ENCODE measurements around the gene SCAP. TPM values are rescaled to one million over a fixed set of nuclear protein-coding genes. Genes with fewer than 3 reads are reported as not detected.

SCAP gene
- total and polyA plus RNA-seq, 9 donors: 52.4 to 192 (median 80.9) TPM

- TF ChIP-seq EP300 (IDR thresholded peaks at IDR 0.05): no peak
- no peak for TF ChIP-seq POLR2A (IDR thresholded peaks at IDR 0.05)
- TF ChIP-seq, protein P1, sequence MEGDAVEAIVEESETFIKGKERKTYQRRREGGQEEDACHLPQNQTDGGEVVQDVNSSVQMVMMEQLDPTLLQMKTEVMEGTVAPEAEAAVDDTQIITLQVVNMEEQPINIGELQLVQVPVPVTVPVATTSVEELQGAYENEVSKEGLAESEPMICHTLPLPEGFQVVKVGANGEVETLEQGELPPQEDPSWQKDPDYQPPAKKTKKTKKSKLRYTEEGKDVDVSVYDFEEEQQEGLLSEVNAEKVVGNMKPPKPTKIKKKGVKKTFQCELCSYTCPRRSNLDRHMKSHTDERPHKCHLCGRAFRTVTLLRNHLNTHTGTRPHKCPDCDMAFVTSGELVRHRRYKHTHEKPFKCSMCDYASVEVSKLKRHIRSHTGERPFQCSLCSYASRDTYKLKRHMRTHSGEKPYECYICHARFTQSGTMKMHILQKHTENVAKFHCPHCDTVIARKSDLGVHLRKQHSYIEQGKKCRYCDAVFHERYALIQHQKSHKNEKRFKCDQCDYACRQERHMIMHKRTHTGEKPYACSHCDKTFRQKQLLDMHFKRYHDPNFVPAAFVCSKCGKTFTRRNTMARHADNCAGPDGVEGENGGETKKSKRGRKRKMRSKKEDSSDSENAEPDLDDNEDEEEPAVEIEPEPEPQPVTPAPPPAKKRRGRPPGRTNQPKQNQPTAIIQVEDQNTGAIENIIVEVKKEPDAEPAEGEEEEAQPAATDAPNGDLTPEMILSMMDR (IDR thresholded peaks at IDR 0.05): no peak
- Histone ChIP-seq H3K4me3 (no peak overlapping the region), H3K9me3 (no peaks in the 10 kb centered on the region), H3K36me3 (no peaks in the 10 kb centered on the region), H3K27ac (no peak overlapping the region), H3K4me1 (ENCODE audit: insufficient read depth) (no peaks in the 10 kb centered on the region), H3K27me3 (no peaks in the 10 kb centered on the region)
- intact Hi-C loops (cut with DNase I): no loop called here
- no peak for DNase-seq
- WGBS, 3 donors: 71 to 79% (median 74%) methylated on average over 16 of the region's 16 CpGs
Observed at GRCh38 chr3:47414666-47415587, 60.8 kb downstream of the SCAP start.

- intact Hi-C loops (cut with DNase I): no loop called here
- no peaks in the 10 kb centered on the region for H3K4me1 ChIP-seq (ENCODE audit: insufficient read depth)
- no peak overlapping the region for H3K4me3 ChIP-seq
- WGBS, 3 donors: 74 to 90% (median 86%) methylated on average over 3 of the region's 3 CpGs
- DNase-seq: no peak
- TF ChIP-seq EP300 (IDR thresholded peaks at IDR 0.05) (no peak), POLR2A (IDR thresholded peaks at IDR 0.05) (no peak)
- TF ChIP-seq, protein P1 (IDR thresholded peaks at IDR 0.05): no peak
- no peaks in the 10 kb centered on the region for H3K9me3 ChIP-seq
- no peak overlapping the region for H3K27ac ChIP-seq
- no peaks in the 10 kb centered on the region for H3K27me3 ChIP-seq
- H3K36me3 ChIP-seq: no peaks in the 10 kb centered on the region
Observed at GRCh38 chr3:47414161-47414564, 61.6 kb downstream of the SCAP start.

GRCh38 chr3:47413751-47414150 lies 62.0 kb downstream of the SCAP start:
- intact Hi-C loops (cut with DNase I): no loop called here
- 86 to 91% (median 87%) methylated on average over 7 of the region's 7 CpGs for WGBS, 3 donors

DNA sequence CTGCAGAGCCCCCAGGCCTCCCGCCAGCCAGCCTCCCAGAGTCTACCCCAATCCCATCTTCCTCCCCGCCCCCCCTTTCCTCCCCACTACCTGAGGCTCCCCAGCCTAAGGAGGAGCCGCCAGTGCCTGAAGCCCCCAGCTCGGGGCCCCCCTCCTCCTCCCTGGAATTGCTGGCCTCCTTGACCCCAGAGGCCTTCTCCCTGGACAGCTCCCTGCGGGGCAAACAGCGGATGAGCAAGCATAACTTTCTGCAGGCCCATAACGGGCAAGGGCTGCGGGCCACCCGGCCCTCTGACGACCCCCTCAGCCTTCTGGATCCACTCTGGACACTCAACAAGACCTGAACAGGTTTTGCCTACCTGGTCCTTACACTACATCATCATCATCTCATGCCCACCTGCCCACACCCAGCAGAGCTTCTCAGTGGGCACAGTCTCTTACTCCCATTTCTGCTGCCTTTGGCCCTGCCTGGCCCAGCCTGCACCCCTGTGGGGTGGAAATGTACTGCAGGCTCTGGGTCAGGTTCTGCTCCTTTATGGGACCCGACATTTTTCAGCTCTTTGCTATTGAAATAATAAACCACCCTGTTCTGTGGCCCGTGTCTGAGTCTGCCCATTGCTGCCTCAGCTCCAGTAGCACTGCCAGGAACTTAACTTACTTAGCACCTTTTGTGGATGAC lies 62.8 kb downstream of the SCAP start:
- Histone ChIP-seq H3K4me3 (no peak overlapping the region), H3K36me3 (no peaks in the 10 kb centered on the region), H3K27me3 (no peaks in the 10 kb centered on the region), H3K9me3 (no peaks in the 10 kb centered on the region), H3K27ac (no peak overlapping the region), H3K4me1 (ENCODE audit: insufficient read depth) (no peaks in the 10 kb centered on the region)
- no peak for TF ChIP-seq EP300 (IDR thresholded peaks at IDR 0.05)
- TF ChIP-seq, protein P1 (IDR thresholded peaks at IDR 0.05): no peak
- no peak for TF ChIP-seq POLR2A (IDR thresholded peaks at IDR 0.05)
- intact Hi-C loops (cut with DNase I): no loop called here
- 47 to 53% (median 50%) methylated on average over 11 to 12 of the region's 12 CpGs for WGBS, 3 donors
- DNase-seq: no peak

More at GRCh38 chr3:47413751-47414150, 62.0 kb downstream of the SCAP start:
- TF ChIP-seq POLR2A (IDR thresholded peaks at IDR 0.05): no peak
- no peak for TF ChIP-seq EP300 (IDR thresholded peaks at IDR 0.05)
- TF ChIP-seq, protein P1 (IDR thresholded peaks at IDR 0.05): no peak
- DNase-seq: no peak
- Histone ChIP-seq H3K27me3 (no peaks in the 10 kb centered on the region), H3K36me3 (no peaks in the 10 kb centered on the region), H3K27ac (no peak overlapping the region), H3K4me1 (ENCODE audit: insufficient read depth) (no peaks in the 10 kb centered on the region), H3K9me3 (no peaks in the 10 kb centered on the region), H3K4me3 (no peak overlapping the region)

Data from ovary (tissue), 9 donors.